SK-N-MC (cell line): Measurements from ENCODE around the gene CAMK1D.

Experiments used
- DNase-seq: peaks from one replicate; pipeline ENCODE4 v3.0.0-alpha.2; 2011; ENCODE audit warnings: low read depth, low spot score
- H3K27ac ChIP-seq: fragments of 200-600 bp; sonication (generic); 2 replicates; pipeline ENCODE4 v1.5.1; 2016; ENCODE audit warnings: mixed run types
- H3K36me3 ChIP-seq: fragments of 200-600 bp; sonication (generic); 2 replicates; pipeline ENCODE4 v1.6.1; 2017; ENCODE audit warnings: antibody characterized with exemption, low read length, mixed read lengths; ENCODE audit not compliant: insufficient read depth
- H3K4me3 ChIP-seq: fragments of 200-600 bp; sonication (generic); 2 replicates; pipeline ENCODE4 v1.5.1; 2016
- H3K9ac ChIP-seq: fragments of 200-600 bp; sonication (generic); 2 replicates; pipeline ENCODE4 v1.8.0; 2017; ENCODE audit warnings: mixed run types, mixed read lengths; ENCODE audit not compliant: insufficient read length
- H3K9me3 ChIP-seq: fragments of 200-600 bp; sonication (generic); 2 replicates; pipeline ENCODE4 v1.6.1; 2017; ENCODE audit warnings: low read depth, mild to moderate bottlenecking, antibody characterized with exemption, low read length, moderate library complexity, mixed read lengths
- EZH2 ChIP-seq: fragments of 200-600 bp; sonication (generic); IDR thresholded peaks from one replicate; pipeline ENCODE4 v1.6.1; 2017; ENCODE audit warnings: antibody characterized with exemption
- FOXP2 ChIP-seq: optimal IDR thresholded peaks from 2 replicates; pipeline ENCODE3; 2011; ENCODE audit warnings: mild to moderate bottlenecking, moderate library complexity; ENCODE audit not compliant: insufficient read depth; ENCODE audit errors: extremely low read length, control extremely low read depth
- POLR2AphosphoS5 ChIP-seq: IDR thresholded peaks from 2 replicates; pipeline ENCODE4 v1.6.1; 2012; ENCODE audit warnings: mild to moderate bottlenecking, low read depth, low read length, borderline replicate concordance

Gene CAMK1D

DNA sequence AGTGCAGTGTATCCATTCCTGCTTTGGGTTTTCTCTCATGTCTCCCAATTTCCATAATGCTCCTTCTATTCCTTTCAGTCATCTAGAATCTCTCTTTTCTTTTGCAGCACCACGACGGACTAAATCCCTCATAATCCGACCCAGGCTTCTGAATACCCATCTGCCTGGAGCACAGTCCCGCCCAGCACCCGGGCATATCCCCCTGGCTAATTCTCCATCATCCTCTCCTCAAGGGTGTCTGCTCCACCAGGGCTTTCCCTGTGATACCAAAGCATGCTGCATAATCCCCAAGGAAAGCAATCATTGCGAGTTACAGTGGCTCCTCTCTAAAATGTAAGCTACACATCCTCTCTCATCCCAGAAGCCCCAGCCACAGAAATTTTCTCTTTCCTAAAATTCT lies 330.3 kb downstream of the CAMK1D start:
- no peak for DNase-seq
- TF ChIP-seq FOXP2: no peak
- TF ChIP-seq POLR2AphosphoS5: no peak
- TF ChIP-seq EZH2: no peak
- no peaks in the 10 kb centered on the region for H3K9me3 ChIP-seq

DNA sequence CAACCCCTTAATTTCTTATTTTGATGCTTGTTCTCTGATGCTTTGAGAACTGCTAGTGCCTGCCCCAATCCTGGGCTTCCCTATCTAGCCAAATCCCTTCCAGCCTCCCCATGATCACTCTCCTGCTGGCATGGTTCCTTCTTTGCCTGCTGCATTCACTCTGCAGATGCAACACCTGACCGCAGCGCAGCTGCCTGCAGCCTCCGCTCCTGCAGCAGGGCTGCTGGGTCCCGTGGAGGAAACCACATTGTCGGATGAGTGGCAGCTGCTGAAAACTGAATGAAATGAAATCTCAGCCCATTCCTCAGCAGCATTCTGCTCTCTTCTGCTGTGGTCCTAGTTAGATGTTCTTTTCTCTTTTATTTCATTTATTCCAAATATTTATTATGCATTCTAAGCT lies 331.9 kb downstream of the CAMK1D start:
- no peak for DNase-seq
- no peak overlapping the region for H3K4me3 ChIP-seq
- H3K9ac ChIP-seq: no peak overlapping the region
- no peak for TF ChIP-seq EZH2
- no peaks in the 10 kb centered on the region for H3K9me3 ChIP-seq
- H3K27ac ChIP-seq: no peak overlapping the region
- no peaks in the 10 kb centered on the region for H3K36me3 ChIP-seq

More for the DNA sequence above, 330.3 kb downstream of the CAMK1D start:
- Histone ChIP-seq H3K36me3 (no peaks in the 10 kb centered on the region), H3K4me3 (no peak overlapping the region), H3K27ac (no peak overlapping the region), H3K9ac (no peak overlapping the region)

DNA sequence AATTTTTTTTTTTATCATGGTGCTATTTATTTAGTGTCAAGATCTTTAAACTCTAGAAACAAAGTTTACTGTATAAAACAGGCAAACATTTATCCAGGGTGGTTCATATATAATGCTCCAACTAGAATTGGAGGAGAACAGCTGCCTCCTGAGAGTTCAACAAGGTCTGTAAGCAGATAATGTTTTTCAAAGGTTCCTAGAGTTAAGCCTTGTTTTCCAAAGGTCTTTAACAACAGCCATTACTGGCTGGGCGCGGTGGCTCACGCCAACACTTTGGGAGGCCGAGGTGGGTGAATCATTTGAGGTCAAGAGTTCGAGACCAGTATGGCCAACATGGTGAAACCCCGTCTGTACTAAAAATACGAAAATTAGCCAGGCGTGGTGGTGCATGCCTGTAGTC lies 335.4 kb downstream of the CAMK1D start:
- H3K27ac ChIP-seq: no peak overlapping the region
- no peaks in the 10 kb centered on the region for H3K9me3 ChIP-seq
- TF ChIP-seq FOXP2: no peak
- no peak for TF ChIP-seq POLR2AphosphoS5
- no peak for TF ChIP-seq EZH2
- no peak overlapping the region for H3K9ac ChIP-seq
- no peak for DNase-seq
- no peak overlapping the region for H3K4me3 ChIP-seq
- H3K36me3 ChIP-seq: no peaks in the 10 kb centered on the region

DNA sequence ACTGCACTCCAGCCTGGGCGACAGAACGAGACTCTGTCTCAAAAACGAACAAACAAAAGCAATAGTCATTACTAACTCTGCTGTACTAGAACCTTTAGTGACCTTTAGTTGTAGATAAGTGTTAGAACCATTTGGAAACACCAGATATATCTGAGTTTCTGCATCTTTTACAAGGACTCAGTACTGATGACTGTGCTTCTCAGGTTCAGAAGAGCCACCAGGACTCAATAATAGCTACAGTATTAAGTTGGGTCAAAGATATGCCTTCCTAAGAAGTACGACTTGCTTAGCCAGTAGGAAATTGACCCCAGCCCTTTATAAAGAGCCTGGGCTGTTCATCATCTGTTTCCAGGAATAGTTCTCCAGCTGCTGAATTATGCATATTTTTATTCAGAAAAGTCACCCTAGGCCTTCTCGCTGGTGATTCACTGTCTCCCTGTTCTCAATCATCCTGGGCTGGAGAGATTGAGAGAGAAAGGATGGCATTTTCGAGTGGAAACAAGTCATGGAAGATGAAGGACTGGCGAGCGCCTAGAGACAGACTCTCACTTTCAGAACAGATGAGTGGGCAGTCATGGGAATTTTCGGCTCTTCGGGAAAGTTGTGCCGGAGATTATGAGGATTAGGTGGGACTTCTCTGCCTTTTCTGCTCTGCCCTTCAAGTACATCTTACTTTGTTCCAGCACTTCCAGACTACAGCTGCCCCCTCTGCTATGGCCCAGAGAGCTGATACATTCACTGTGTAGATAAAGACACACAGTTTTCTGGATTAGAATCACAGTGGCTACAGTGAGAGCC lies 336.1 kb downstream of the CAMK1D start:
- H3K27ac ChIP-seq: no peak overlapping the region
- no peak overlapping the region for H3K9ac ChIP-seq
- H3K36me3 ChIP-seq: no peaks in the 10 kb centered on the region
- no peak for DNase-seq
- no peak overlapping the region for H3K4me3 ChIP-seq
- no peaks in the 10 kb centered on the region for H3K9me3 ChIP-seq
- TF ChIP-seq FOXP2: no peak
- TF ChIP-seq EZH2: no peak
- TF ChIP-seq POLR2AphosphoS5: no peak

DNA sequence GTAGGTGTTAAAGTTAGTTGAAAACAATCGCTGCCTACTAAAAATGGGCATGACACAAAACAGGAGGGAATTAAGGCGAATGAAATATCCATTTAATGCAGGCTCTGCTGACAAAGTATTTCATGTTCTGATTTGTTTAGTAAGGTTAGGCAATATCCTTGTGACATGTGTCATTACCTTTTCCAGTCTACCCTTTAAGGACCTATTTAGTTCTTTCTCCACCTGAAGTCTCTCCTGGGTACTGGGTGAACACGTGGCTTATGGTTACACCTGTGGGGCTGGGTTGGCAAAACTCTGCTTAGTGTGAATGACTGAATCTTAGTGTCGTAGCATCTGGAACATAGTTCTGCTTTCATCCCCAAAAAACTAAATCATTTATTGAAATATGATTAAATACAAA lies 338.6 kb downstream of the CAMK1D start:
- Histone ChIP-seq H3K9ac (no peak overlapping the region), H3K9me3 (no peaks in the 10 kb centered on the region), H3K27ac (no peak overlapping the region), H3K36me3 (no peaks in the 10 kb centered on the region), H3K4me3 (no peak overlapping the region)
- TF ChIP-seq EZH2 (no peak), FOXP2 (no peak), POLR2AphosphoS5 (no peak)
- no peak for DNase-seq

DNA sequence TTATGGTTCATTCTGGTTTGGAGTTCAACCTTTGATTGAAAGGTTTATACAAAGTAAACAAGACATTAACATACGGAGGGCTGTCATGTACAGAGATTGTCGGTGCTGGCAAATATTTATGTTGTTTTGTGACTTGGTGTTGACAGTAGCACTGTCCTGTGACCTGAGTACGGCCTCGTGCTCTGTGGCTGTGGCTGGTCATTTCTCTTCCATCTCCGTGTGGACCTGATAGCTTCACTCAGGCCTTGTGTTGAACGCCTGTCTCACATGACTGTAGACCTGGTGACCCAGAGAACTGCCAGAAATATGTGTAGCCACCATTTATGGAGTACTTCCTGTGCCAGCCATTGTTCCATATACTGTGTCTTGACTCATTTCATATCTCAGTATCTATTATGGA lies 340.5 kb downstream of the CAMK1D start:
- Histone ChIP-seq H3K36me3 (no peaks in the 10 kb centered on the region), H3K4me3 (no peak overlapping the region)

DNA sequence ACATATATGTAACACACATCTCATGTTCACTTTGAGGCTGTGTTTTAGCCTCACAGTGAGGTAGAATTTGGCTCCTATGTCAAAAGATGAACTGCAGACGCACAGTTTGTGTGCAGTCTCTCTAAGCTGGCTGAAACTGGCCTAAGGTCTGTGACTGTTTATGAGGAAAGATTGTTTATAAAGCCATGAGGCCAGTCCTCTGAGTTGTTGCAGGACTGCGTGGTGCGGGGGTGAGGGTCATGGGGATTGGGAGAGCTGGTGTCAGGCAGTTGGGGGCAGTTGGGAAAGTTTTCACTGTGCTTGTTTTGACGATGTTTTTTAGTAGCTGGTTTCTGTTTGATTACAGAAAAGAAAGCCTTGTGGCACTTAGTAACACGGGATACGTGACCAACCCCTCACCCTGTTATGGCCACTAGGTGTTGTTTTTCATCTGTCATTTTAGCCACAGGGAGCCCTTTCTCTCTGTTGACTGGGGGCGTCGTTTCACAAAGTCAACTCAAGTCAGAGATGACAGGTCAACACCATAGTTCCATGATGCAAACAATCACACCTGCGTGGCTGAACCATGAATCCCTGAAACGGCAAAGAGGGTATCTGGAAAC lies 341.3 kb downstream of the CAMK1D start:
- Histone ChIP-seq H3K36me3 (no peaks in the 10 kb centered on the region), H3K9ac (no peak overlapping the region), H3K9me3 (no peaks in the 10 kb centered on the region), H3K4me3 (no peak overlapping the region), H3K27ac (no peak overlapping the region)
- DNase-seq: no peak
- TF ChIP-seq EZH2: no peak
- TF ChIP-seq FOXP2: no peak
- no peak for TF ChIP-seq POLR2AphosphoS5

More for the DNA sequence above, 340.5 kb downstream of the CAMK1D start:
- TF ChIP-seq FOXP2 (no peak), EZH2 (no peak), POLR2AphosphoS5 (no peak)
- Histone ChIP-seq H3K9me3 (no peaks in the 10 kb centered on the region), H3K27ac (no peak overlapping the region), H3K9ac (no peak overlapping the region)
- no peak for DNase-seq

DNA sequence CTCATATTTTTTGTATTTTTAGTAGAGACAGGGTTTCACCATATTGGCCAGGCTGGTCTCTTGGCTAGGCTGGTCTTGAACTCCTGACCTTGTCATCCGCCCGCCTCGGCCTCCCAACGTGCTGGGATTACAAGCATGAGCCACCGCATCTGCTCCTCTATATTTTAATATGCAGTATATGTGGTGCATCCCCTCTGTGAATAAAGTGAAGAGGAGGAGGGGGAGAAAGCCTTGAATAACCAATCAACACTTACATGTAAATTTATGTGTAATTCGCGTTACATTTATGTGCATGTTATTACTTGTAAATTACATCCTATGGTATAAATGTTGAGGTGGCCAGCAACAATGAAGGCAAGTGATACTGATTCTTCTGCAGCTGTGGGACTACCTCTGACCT lies 342.2 kb downstream of the CAMK1D start:
- no peak overlapping the region for H3K9ac ChIP-seq
- no peaks in the 10 kb centered on the region for H3K9me3 ChIP-seq
- H3K4me3 ChIP-seq: no peak overlapping the region
- DNase-seq: no peak
- no peaks in the 10 kb centered on the region for H3K36me3 ChIP-seq
- TF ChIP-seq EZH2 (no peak), FOXP2 (no peak), POLR2AphosphoS5 (no peak)
- no peak overlapping the region for H3K27ac ChIP-seq

DNA sequence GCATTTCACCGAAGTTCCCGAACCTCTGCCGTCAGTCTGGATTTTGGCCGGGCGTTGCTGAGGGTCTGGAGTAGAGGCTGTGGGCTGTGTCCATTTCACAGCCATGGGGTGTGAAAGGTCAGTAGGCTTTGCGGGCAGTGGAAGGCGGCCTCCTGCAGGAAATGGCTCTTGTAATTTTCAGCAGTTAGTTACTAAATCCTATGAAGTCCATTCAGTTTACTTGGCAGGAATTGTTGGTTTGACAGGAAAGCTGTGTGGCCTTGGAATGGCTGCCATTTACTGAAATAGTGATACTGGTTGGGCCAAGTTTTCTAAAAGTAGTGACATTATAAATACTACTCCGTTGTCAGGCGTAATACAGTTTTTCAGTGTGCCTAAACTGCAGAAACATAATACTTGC lies 348.4 kb downstream of the CAMK1D start:
- TF ChIP-seq EZH2 (no peak), FOXP2 (no peak), POLR2AphosphoS5 (no peak)
- no peak overlapping the region for H3K4me3 ChIP-seq
- DNase-seq: no peak
- H3K9me3 ChIP-seq: no peaks in the 10 kb centered on the region
- no peaks in the 10 kb centered on the region for H3K36me3 ChIP-seq
- H3K27ac ChIP-seq: no peak overlapping the region
- no peak overlapping the region for H3K9ac ChIP-seq
